H1 (cell line): ENCODE data around the gene CBY1. TPM values are rescaled to one million over a fixed set of nuclear protein-coding genes. Genes with fewer than 3 reads are reported as not detected.

Experiments
- CTCF ChIA-PET: fragments of 300-600 bp; sonication (Branson Sonifier 250); formaldehyde crosslinking; loops from one replicate; lab custom pipeline; 2021; ENCODE audit not compliant: partially characterized antibody; lab: Charles Lee
- POLR2A ChIA-PET: fragments of 300-600 bp; sonication (Branson Sonifier 250); formaldehyde crosslinking; loops from one replicate; lab custom pipeline; 2021; ENCODE audit warnings: inconsistent platforms; ENCODE audit not compliant: partially characterized antibody; lab: Charles Lee
- DNase-seq, 2 experiments: peaks; one replicate each; pipeline versions ENCODE4 v3.0.0 to v3.0.0-alpha.2; 2010 to 2022; ENCODE audit warnings: low spot score in 2 of 2, low read depth in 1 of 2, mixed read lengths in 1 of 2
- FAIRE-seq: peaks from 2 replicates; lab custom pipeline; 2011; peaks lifted over from hg19 to GRCh38; lab: Jason Lieb, UNC
- H2AFZ ChIP-seq: 2 replicates; pipeline ENCODE4 v1.8.1; 2012; ENCODE audit warnings: low read length, inconsistent platforms
- H2AK5ac ChIP-seq: 2 replicates; pipeline ENCODE4 v1.6.1; 2013; ENCODE audit warnings: low read depth, low read length
- H2BK120ac ChIP-seq: replicated peaks from 2 replicates; pipeline ENCODE3; 2013; ENCODE audit warnings: low read depth, low read length, inconsistent platforms
- H2BK12ac ChIP-seq: 2 replicates; pipeline ENCODE4 v1.6.1; 2013; ENCODE audit warnings: low read depth, low read length
- H2BK15ac ChIP-seq: 2 replicates; pipeline ENCODE4 v1.6.1; 2013; ENCODE audit warnings: low read length
- H2BK20ac ChIP-seq: 2 replicates; pipeline ENCODE4 v1.6.1; 2013; ENCODE audit warnings: low read length
- H2BK5ac ChIP-seq: 2 replicates; pipeline ENCODE4 v1.6.1; 2013; ENCODE audit warnings: low read depth, low read length
- H3K14ac ChIP-seq: 2 replicates; pipeline ENCODE4 v1.6.1; 2013; ENCODE audit warnings: inconsistent platforms; ENCODE audit not compliant: insufficient read length
- H3K18ac ChIP-seq: 2 replicates; pipeline ENCODE4 v1.6.1; 2013; ENCODE audit warnings: low read length; ENCODE audit errors: extremely low read depth
- H3K23ac ChIP-seq: 2 replicates; pipeline ENCODE4 v1.6.1; 2013; ENCODE audit warnings: inconsistent platforms; ENCODE audit not compliant: insufficient read length
- H3K23me2 ChIP-seq: 2 replicates; pipeline ENCODE4 v1.6.1; 2013; ENCODE audit warnings: low read depth, low read length
- H3K27ac ChIP-seq: 2 replicates; pipeline ENCODE4 v1.6.1; 2011; ENCODE audit warnings: low read depth, low read length, inconsistent platforms
- H3K27me3 ChIP-seq, 4 experiments: replicated peaks in 1 of 4; 1 replicate in 1 of 4; 2 replicates in 3 of 4; pipeline versions ENCODE4 v1.6.1 to v1.8.1; 2011 to 2013; ENCODE audit warnings: low read length in 3 of 4, mild to moderate bottlenecking in 3 of 4, inconsistent platforms in 2 of 4, mixed read lengths in 2 of 4, moderate library complexity in 1 of 4; ENCODE audit not compliant: control insufficient read depth in 3 of 4, insufficient read depth in 3 of 4; ENCODE audit errors: extremely low read depth in 1 of 4
- H3K36me3 ChIP-seq, 4 experiments: 2 replicates each; pipeline versions ENCODE4 v1.6.1 to v1.8.1; 2011 to 2013; ENCODE audit warnings: mild to moderate bottlenecking in 4 of 4, low read length in 3 of 4, moderate library complexity in 2 of 4, control low read depth in 1 of 4, inconsistent platforms in 1 of 4; ENCODE audit not compliant: insufficient read depth in 4 of 4, control insufficient read depth in 2 of 4
- H3K4ac ChIP-seq: replicated peaks from 2 replicates; pipeline ENCODE3; 2013; ENCODE audit warnings: low read length, low read depth, mixed read lengths, inconsistent platforms; ENCODE audit not compliant: insufficient read length
- H3K4me1 ChIP-seq, 4 experiments: replicated peaks in 1 of 4; 1 replicate in 1 of 4; 2 replicates in 3 of 4; pipeline versions ENCODE4 v1.6.1 to v1.8.1; 2011 to 2013; ENCODE audit warnings: low read length in 3 of 4, inconsistent platforms in 2 of 4, mixed read lengths in 1 of 4; ENCODE audit not compliant: insufficient read depth in 4 of 4, control insufficient read depth in 3 of 4
- H3K4me2 ChIP-seq, 2 experiments: 2 replicates each; pipeline versions ENCODE4 v1.6.1 to v1.8.1; 2011 to 2013; ENCODE audit warnings: low read depth in 2 of 2, low read length in 2 of 2, control low read depth in 1 of 2, inconsistent platforms in 1 of 2, mild to moderate bottlenecking in 1 of 2; ENCODE audit not compliant: insufficient read depth in 1 of 2
- H3K4me3 ChIP-seq, 4 experiments: fragments of 200-600, 300-600 bp in 1 of 4; sonication (generic), shearing (Covaris generic), sonication (Bioruptor Twin) in 1 of 4; 2 replicates each; pipeline versions ENCODE4 v1.5.1 to v1.8.1; 2011 to 2016; ENCODE audit warnings: low read length in 4 of 4, low read depth in 3 of 4, control low read depth in 2 of 4, inconsistent platforms in 2 of 4, mild to moderate bottlenecking in 2 of 4, mixed read lengths in 1 of 4, moderate library complexity in 1 of 4; ENCODE audit not compliant: insufficient read depth in 2 of 4; ENCODE audit errors: extremely low read depth in 1 of 4
- H3K56ac ChIP-seq: replicated peaks from 2 replicates; pipeline ENCODE3; 2013; ENCODE audit warnings: low read depth, mild to moderate bottlenecking, mixed read lengths, low read length, inconsistent platforms; ENCODE audit not compliant: insufficient read length
- H3K79me1 ChIP-seq: 2 replicates; pipeline ENCODE4 v1.6.1; 2013; ENCODE audit warnings: low read depth, low read length, control low read depth
- H3K79me2 ChIP-seq, 2 experiments: 2 replicates each; pipeline versions ENCODE4 v1.6.1 to v1.8.1; 2012 to 2013; ENCODE audit warnings: low read length in 2 of 2, mild to moderate bottlenecking in 2 of 2, inconsistent platforms in 1 of 2; ENCODE audit not compliant: insufficient read depth in 2 of 2, control insufficient read depth in 1 of 2
- H3K9ac ChIP-seq, 4 experiments: replicated peaks in 1 of 4; 1 replicate in 1 of 4; 2 replicates in 3 of 4; pipeline versions ENCODE4 v1.6.1 to v1.8.1; 2011 to 2013; ENCODE audit warnings: low read depth in 3 of 4, low read length in 3 of 4, control low read depth in 2 of 4, mild to moderate bottlenecking in 2 of 4, moderate library complexity in 2 of 4, inconsistent platforms in 1 of 4; ENCODE audit errors: extremely low read depth in 1 of 4
- H3K9me3 ChIP-seq, 2 experiments: 2 replicates each; pipeline versions ENCODE4 v1.6.1 to v1.8.1; 2012 to 2013; ENCODE audit warnings: mild to moderate bottlenecking in 2 of 2, moderate library complexity in 2 of 2, control low read depth in 1 of 2, inconsistent platforms in 1 of 2, low read depth in 1 of 2, low read length in 1 of 2, mixed read lengths in 1 of 2; ENCODE audit not compliant: insufficient read depth in 2 of 2
- H4K20me1 ChIP-seq, 2 experiments: replicated peaks in 1 of 2; 2 replicates each; pipeline versions ENCODE3 to v1.8.1; 2011 to 2013; ENCODE audit warnings: inconsistent platforms in 2 of 2, low read length in 2 of 2, mild to moderate bottlenecking in 1 of 2; ENCODE audit not compliant: insufficient read depth in 2 of 2, control insufficient read depth in 1 of 2
- H4K5ac ChIP-seq: 2 replicates; pipeline ENCODE4 v1.6.1; 2013; ENCODE audit warnings: low read length, low read depth, mixed read lengths, inconsistent platforms; ENCODE audit not compliant: insufficient read length
- H4K8ac ChIP-seq: 2 replicates; pipeline ENCODE4 v1.8.0; 2013; ENCODE audit warnings: mild to moderate bottlenecking, moderate library complexity, low read length, inconsistent platforms; ENCODE audit not compliant: insufficient read depth; ENCODE audit errors: extremely low read depth
- H4K91ac ChIP-seq: replicated peaks from 2 replicates; pipeline ENCODE3; 2013; ENCODE audit warnings: low read length, mixed read lengths, inconsistent platforms; ENCODE audit not compliant: insufficient read length
- SUZ12 ChIP-seq: fragments of 200-600 bp; sonication (generic); IDR thresholded peaks from 2 replicates; pipeline ENCODE4 v1.6.1; 2012; ENCODE audit warnings: mild to moderate bottlenecking, inconsistent platforms, low read length, moderate library complexity, mixed read lengths
- WGBS, 2 experiments: shearing (Covaris generic) in 1 of 2; methylation state at CpG; one replicate each; pipeline versions ENCODE4 v1.1.6 to v1.1.7; 2013 to 2015; ENCODE audit warnings: low lambda C conversion rate in 2 of 2, mixed read lengths in 2 of 2, inconsistent platforms in 1 of 2, low coverage in 1 of 2, missing lambda C conversion rate in 1 of 2; ENCODE audit not compliant: insufficient replicate concordance in 2 of 2, insufficient coverage in 1 of 2, insufficient read length in 1 of 2; ENCODE audit errors: extremely low coverage in 1 of 2, missing lambda C conversion rate in 1 of 2; 5-methylcytosine and 5-hydroxymethylcytosine counted together
- polyA plus RNA-seq, 7 experiments: library from polyadenylated mRNA; depleted of rRNA in 3 of 7; stranded (reverse) in 5 of 7; unstranded in 2 of 7; fragments of >200 nt in 5 of 7; fragments of 200-250 nt in 2 of 7; gene quantifications; 1 replicate in 5 of 7; 2 replicates in 1 of 7; 4 replicates in 1 of 7; pipeline versions ENCODE4 v1.2.1 to v1.2.3, GENCODE V29; 2011 to 2013; ENCODE audit warnings: missing spikeins in 2 of 7, mixed read lengths in 2 of 7
- total RNA-seq: library from RNA; stranded (reverse); fragmentation: NEBNext Ultra II Directional; extraction: Animal tissue kit (Norgen Biotek cat#: 25700); gene quantifications from 2 replicates; pipeline ENCODE4 v1.2.1, GENCODE V29; 2021

CBY1 gene
- total and polyA plus RNA-seq, 2 of the 8 experiments (the other 6 are each of a cell fraction or from before 2014, with no cell fraction given) = 23.2 to 30.2 TPM

- Histone ChIP-seq H4K20me1 (peaks cover 5 to 26% of the 10 kb centered on the region in 2 experiments), H3K9me3 (no peaks in the 10 kb centered on the region), H2BK12ac (no peak overlapping the region), H4K91ac (no peak overlapping the region), H3K4me2 (no peak overlapping the region), H3K79me2 (peaks cover 3 to 56% of the 10 kb centered on the region in 2 experiments), H3K56ac (no peak overlapping the region), H4K8ac (no peak overlapping the region), H2BK15ac (no peak overlapping the region), H3K23ac (no peak overlapping the region), H2AK5ac (no peak overlapping the region), H3K18ac (no peak overlapping the region), H3K4me3 (no peak overlapping the region), H3K23me2 (no peaks in the 10 kb centered on the region), H2BK20ac (no peak overlapping the region), H2BK5ac (peak overlapping the region; percentile 73; the same call in 1 of the 2 replicates), H3K14ac (no peak overlapping the region), H3K4me1 (peaks cover 4 to 10% (median 6%) of the 10 kb centered on the region in 4 experiments), H3K27ac (peak overlapping the region; percentile 8; the same call in 1 of the 2 replicates), H3K36me3 (peaks cover 4 to 39% (median 22%) of the 10 kb centered on the region in 4 experiments; a peak in 6 of 8 replicates), H2BK120ac (no peak overlapping the region), H3K79me1 (peaks cover 20% of the 10 kb centered on the region)
- DNase-seq = no peak
- no peak for FAIRE-seq
- 87% methylated on average over 9 of the region's 9 CpGs; no CpG with 5 or more reads in 1 of the 2 experiments for WGBS, 2 experiments
- CTCF ChIA-PET = interaction anchor here (0.9 to 5.1 kb wide), 7 partner anchors 10 to 259 kb away, joined by 3 to 26 read pairs (median 5); partner anchors contain the start of gene TOMM22
- TF ChIP-seq SUZ12 = no peak
- TF ChIP-seq, all 59 proteins: peak for 0
- Histone ChIP-seq H3K27me3 (no peaks in the 10 kb centered on the region), H3K9ac (no peak overlapping the region), H2AFZ (no peak overlapping the region), H4K5ac (no peak overlapping the region), H3K4ac (no peak overlapping the region)
- POLR2A ChIA-PET = interaction anchor here (1.0 to 5.1 kb wide), 6 partner anchors 9 to 30 kb away, joined by 3 to 39 read pairs (median 3); partner anchors contain the start of gene GTPBP1
Observed at GRCh38 chr22:38715176-38715764, 58.8 kb downstream of the CBY1 start.
